HepG2 (cell line): ENCODE data around the gene IFNA2. TPM values are rescaled to one million over a fixed set of nuclear protein-coding genes. Genes with fewer than 3 reads are reported as not detected.

Source experiments
- DPF2 ChIP-seq: sonication (generic); formaldehyde crosslinking; IDR thresholded peaks from 2 replicates; pipeline ENCODE4 v1.4.0; 2020; ENCODE audit warnings: mild to moderate bottlenecking, low read depth, missing genetic modification reagents, borderline replicate concordance
- JDP2 ChIP-seq: sonication (generic); formaldehyde crosslinking; IDR thresholded peaks from 2 replicates; pipeline ENCODE4 v1.8.1; 2022; ENCODE audit warnings: missing genetic modification reagents, borderline replicate concordance
- PAXIP1 ChIP-seq: sonication (generic); formaldehyde crosslinking; conservative IDR thresholded peaks from 2 replicates; pipeline ENCODE4 v1.4.0; 2020; ENCODE audit warnings: mild to moderate bottlenecking, missing genetic modification reagents, moderate library complexity
- POGK ChIP-seq: sonication (generic); formaldehyde crosslinking; conservative IDR thresholded peaks from 2 replicates; pipeline ENCODE4 v1.8.0; 2022; ENCODE audit warnings: mild to moderate bottlenecking, moderate library complexity, missing genetic modification reagents
- STAT6 ChIP-seq: sonication (generic); formaldehyde crosslinking; IDR thresholded peaks from 2 replicates; pipeline ENCODE4 v1.4.0; 2020; ENCODE audit warnings: missing genetic modification reagents, mild to moderate bottlenecking, borderline replicate concordance
- WIZ ChIP-seq: sonication (generic); formaldehyde crosslinking; IDR thresholded peaks from 2 replicates; pipeline ENCODE4 v1.5.1; 2020; ENCODE audit warnings: mild to moderate bottlenecking, missing genetic modification reagents
- ZNF160 ChIP-seq: sonication (generic); formaldehyde crosslinking; IDR thresholded peaks from 2 replicates; pipeline ENCODE4 v1.8.0; 2022; ENCODE audit warnings: mild to moderate bottlenecking, inconsistent platforms, missing genetic modification reagents
- ZNF24 ChIP-seq: fragments of 450-650 bp; IDR thresholded peaks from 2 replicates; pipeline ENCODE4 v1.6.1; 2017; ENCODE audit warnings: antibody characterized with exemption, mild to moderate bottlenecking
- ZNF605 ChIP-seq: sonication (generic); formaldehyde crosslinking; IDR thresholded peaks from 2 replicates; pipeline ENCODE4 v1.8.0; 2022; ENCODE audit warnings: mild to moderate bottlenecking, missing genetic modification reagents
- ZNF800 ChIP-seq: sonication (generic); formaldehyde crosslinking; IDR thresholded peaks from 2 replicates; pipeline ENCODE4 v1.4.0; 2020; ENCODE audit warnings: missing genetic modification reagents
- polyA plus RNA-seq, 8 experiments: library from polyadenylated mRNA; depleted of rRNA in 3 of 8; stranded (reverse) in 7 of 8; unstranded in 1 of 8; fragments of >200 nt; fragmentation: Illumina TruSeq in 4 of 8; extraction: Trizol in 4 of 8; gene quantifications; 2 replicates each; pipeline versions ENCODE4 v1.2.1 to v1.2.3, GENCODE V29; 2011 to 2016; ENCODE audit warnings: low read depth in 4 of 8, missing spikeins in 1 of 8, mixed read lengths in 1 of 8; ENCODE audit not compliant: insufficient read depth in 1 of 8
- total RNA-seq, 5 experiments: library from RNA; depleted of rRNA; stranded (reverse); fragments of >200 nt; fragmentation: Illumina TruSeq; extraction: Trizol; gene quantifications; 2 replicates each; pipeline ENCODE4 v1.2.3, GENCODE V29; 2016; ENCODE audit warnings: low read depth in 1 of 5

IFNA2 gene
- total and polyA plus RNA-seq, 2 of the 13 experiments (the other 11 are each of a cell fraction or from before 2014, with no cell fraction given): not detected

DNA sequence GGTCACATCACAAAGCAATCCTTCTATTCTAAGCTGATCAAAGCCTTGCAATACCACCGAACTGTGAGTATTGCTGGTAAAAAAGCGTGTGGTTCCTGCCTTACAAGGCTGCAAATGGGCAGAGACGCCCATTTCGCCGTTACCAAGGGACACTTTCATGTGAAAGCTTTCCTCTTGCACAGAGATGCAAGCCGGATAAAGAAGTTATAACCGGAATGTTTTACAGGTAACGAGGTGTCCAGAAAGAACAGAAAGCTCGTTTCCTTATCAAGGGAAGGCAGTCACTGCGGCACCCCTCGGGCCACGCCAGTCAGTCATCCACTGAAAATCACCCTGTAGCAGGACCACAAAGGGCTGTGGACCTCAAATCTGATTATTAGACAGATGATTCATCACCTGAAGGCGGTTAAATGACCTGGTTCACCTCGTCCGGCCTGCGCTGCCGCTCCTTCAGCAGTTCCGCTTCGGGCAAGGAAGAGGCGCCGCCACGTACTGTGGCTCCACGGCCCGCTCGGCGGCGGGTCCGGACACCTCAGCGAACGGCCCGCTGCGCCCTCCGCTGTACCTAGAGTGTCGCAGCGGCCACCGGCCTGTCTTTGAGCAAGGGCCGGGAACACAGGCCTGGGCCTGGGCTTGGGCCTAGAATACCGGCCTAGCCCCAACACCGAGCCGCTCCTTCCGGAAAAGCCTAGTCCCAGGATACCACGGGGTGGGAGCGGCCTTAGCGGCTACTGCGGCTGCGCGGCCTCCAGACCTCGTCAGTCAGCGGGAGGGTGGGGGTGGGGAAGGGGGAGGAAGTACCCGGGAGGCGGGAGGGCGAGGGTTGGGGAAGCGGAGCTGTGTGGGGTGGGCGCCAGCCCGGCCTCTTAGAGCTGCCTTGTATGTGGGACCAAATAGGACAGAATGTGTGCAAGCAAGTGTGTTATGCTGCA is 50.2 kb downstream of the IFNA2 start, which contains the start of gene KLHL9 (continued):
- TF ChIP-seq PAXIP1 (no peak), DPF2 (no peak), POGK (no peak), ZNF24 (no peak), ZNF160 (CRISPR knock-in tag) (0 out of 2 replicates have a peak, but pooled peaks have one; percentile 50), STAT6 (CRISPR knock-in tag) (no peak), WIZ (CRISPR knock-in tag) (peak; percentile 47; the same call in 1 of the 2 replicates), JDP2 (CRISPR knock-in tag) (no peak), ZNF800 (CRISPR knock-in tag) (no peak), ZNF605 (CRISPR knock-in tag) (peak; percentile 74)
